Measurements from ENCODE around the gene WDR17.
A peak's percentile ranks its signal among the peaks of the same experiment; 100 is the strongest.

Gene WDR17
- total RNA-seq: 0.68 to 9.8 (median 3.8) reads per million in 17 experiments

DNA sequence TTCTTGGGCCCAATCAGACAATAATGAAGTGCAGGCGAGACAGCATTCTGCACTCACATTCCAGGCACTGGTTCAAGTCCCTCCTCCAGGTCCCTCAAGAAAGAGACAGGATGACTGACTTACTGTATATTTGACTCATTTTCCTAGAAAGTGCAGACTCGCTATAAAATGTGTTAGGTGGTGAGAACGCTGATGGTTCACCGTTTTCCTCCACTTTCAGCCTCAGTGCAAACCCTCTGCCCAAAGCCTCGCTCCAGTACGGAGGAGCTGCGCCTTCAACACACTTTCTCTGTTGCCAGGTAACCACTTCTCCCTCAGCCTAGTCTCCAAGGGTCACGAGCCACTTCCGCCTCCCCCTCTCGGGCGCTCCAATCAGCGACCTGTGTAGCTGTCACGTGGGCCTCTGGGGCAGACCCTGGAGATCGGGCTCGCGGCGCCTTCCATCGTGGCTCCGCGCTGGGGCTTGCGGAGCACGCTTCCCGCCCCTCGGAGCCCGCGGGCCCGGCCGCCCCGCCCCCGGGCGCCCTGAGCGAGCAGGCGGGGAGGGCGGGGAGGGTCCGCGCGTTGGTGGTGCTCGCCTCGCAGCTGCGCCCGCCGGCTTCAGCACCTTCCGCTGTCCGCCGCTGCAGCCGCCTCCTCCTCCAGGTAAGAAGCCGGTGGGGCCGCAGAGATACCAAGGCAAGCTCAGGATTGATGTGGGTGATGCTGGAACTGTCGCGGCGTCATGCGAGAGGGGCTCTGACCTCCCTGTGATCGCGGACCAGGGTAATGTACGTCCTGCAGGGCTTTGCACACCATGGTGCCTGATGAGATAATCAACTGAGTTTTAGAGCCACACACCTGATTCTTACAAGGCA, at the start of gene WDR17:
WDR17 (plus strand) TSS at position 407 of the 857 bp plus-strand sequence. CDS start 45,740 bp downstream, outside the sequence.
- DNase-seq: peak; percentile 87 to 93 (median 93)

DNA sequence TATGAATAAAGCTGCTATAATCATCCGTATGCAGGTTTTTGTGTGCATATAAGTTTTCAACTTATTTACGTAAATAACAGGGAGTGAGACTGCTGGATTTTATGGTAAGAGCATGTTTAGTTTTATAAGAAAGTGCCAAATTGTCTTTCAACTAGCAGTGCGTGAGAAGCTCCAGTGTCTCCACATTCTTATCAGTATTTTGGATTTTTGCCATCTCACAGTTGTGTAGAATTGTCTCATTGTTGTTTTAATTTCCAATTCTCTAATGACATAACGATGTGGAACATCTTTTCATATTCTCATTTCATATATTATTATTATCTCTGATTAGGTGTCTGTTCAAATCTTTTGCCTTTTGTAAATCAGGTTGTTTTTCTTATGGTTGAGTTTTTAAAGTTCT, 49.0 kb upstream of the WDR17 start:
- DNase-seq: no peak

DNA sequence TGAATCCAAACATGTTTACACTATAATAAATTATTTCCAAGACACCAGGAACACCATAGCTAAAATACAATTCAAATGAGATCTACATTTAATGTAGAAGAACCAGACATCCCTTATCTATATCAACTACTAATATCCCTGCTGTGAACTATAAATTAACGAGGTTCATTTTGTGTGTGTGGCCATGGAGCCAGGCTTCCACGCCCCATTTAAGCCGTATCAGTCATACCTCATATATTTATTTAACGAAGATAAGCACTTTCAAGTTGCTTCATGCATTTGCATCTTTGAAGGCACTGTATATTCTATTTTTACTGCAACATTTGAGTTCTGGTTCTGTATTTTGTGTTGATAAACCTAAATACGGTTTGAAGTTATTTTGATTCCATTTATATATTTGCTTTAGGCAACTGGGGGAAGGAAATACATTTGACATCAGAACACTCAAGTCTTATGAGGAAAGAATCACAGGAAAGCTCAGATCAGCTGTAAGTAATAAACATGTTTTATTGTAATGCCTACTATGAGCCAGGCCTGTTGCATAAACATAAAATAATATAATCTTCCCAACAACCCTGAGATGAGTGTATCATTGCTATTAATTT, 45.1 kb upstream of the WDR17 start:
- DNase-seq: no peak

DNA sequence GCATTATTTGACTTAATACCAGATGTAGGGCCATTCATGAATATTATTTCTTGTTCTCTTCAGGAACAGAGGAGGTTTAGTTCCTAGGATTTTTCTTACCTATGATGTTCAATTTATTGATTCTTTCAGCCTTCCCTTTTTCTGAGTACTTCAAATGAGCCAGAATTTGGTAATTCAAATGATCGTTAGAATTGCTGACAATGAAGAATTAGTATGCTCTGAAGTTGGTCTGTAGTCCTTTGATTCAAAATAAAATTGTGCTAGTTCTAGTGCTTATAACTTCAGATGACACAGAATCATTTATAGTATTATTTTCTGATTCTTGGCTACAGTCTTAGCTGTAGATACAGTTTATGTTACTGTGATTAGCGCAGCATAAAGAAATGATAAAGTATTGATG, 35.2 kb upstream of the WDR17 start:
- DNase-seq: no peak

DNA sequence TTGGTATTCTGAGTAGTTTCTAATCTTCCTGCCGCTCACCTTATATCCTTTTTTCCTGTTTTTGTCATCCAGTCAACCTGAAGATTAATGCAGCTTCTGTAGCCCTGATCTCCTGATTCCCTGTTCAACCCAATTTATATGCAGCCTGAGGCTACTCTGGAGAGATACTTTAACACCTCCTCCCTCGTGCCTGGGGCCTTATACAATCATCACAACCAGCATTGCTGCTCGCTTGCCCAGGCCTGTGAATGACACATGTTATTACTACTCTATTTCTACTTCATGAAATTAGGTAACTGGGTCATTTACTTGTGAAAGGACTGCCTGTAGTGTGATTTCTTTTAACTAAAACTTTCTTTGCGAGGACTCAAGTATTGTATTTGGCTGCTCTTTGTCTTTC, 33.7 kb upstream of the WDR17 start:
- DNase-seq: no peak

DNA sequence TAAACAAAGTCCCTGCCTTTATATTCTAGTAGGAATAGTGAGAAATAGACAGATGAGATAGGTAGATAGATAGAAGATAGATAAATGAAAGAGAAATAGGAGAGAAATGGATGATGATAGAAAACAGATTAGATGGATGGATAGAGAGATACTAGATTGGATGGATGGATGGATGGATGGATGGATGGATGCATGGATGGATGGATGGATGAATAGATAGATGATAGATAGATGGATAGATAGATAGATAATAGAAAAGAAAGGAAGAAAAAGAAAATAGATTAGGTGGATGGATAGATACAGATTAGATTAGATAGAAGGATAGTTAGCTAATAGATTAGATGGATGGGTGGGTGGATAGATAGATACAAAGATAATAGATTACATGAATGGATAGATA, 33.2 kb upstream of the WDR17 start:
- DNase-seq: no peak

DNA sequence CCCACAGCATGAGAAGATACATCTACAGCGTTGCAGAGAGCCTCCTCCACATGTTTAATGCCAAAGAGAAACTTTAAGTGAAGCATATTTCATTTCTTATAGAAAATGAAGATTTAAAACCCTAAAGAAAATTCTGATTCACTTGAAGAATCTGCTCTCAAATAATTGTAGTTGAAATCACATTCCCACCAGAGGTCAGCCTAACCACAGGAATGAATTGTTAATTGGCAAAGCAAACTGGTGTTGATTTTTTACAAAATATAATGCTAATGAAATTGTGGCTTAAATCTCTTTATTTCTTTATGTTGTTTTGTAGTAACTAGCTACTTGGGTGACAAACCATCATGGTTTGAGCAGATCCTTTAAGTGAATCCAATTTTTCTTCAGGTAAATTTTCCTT, 31.1 kb upstream of the WDR17 start:
- DNase-seq: peak; percentile 37 to 68 (median 56)

DNA sequence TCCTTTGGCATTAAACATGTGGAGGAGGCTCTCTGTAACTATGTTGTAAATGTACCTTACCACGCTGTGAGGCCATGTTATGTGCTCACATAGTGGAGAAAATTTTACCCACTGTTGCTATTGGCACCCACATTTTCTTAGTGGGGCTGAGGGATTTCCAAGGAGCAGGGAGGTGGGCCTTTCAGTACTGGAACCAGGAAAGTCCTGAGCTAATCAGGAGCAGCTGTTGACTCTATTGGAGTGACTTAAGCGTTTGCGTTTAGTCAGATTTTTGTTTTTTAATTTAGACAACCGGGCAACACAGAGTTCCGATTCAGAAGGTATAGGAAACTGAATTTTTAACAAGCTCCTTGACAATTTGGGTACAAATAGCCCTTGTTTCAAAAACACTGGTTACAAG, 30.7 kb upstream of the WDR17 start:
- DNase-seq: no peak

DNA sequence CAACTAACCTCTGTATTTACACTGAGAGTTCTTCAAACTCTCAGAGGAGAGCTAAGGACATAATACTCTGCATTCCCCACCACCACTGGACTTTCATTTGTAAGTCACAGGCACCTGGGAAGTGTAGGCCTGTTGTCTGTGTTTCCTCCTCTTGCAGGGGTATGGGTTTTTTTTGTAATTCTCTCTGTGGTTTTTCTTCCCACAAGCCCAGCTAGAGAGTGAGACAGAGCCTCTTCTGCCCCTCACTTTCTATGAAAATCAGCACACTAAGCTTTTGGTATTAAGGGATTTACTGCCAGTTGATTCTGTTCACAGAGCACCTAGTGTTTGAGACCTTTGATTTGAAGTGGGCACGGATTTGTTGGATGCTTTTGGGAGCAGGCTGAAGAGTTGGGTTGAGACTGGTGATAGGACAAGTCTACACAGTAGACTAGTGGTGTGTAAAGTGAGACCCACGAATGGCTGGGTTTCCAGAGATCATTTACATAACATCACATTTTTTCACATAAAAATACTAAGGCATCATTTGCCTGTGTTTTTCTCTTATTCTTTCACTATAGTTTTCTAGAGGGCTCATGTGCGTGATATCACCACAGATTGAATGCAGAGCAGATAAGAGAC, 28.9 kb upstream of the WDR17 start:
- DNase-seq: no peak

DNA sequence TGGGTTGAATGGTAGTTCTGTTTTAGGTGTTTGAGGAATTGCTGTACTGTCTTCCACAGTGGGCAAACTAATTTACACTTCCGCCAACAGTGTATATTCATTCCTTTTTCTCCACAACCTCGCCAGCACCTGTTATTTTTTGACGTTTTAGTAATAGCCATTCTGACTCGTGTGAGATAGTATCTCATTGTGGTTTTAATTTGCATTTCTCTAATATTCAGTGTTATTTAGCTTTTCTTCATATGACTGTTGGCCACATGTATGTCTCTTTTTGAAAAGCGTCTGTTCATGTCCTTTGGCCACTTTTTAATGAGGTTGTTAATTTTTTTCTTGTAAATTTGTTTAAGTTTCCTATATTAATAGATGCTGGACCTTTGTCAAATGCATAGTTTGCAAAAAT, 26.9 kb upstream of the WDR17 start:
- no peak for DNase-seq

DNA sequence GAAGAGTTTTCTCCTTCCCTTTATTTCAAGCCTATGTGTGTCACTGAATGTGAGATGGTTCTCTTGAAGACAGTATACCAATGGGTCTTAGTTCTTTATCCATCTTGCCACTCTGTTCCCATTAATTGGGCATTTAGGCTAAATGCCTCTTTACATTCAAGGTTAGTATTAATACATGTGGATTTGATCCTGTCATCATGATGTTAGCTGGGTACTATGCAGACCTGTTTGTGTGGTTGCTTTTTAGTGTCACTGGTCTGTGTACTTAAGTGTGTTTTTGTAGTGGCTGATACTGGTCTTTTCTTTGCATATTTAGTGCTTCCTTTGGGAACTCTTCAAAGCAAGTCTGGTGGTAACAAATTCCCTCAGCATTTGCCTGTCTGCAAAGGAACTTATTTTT, 23.4 kb upstream of the WDR17 start:
- DNase-seq: no peak

DNA sequence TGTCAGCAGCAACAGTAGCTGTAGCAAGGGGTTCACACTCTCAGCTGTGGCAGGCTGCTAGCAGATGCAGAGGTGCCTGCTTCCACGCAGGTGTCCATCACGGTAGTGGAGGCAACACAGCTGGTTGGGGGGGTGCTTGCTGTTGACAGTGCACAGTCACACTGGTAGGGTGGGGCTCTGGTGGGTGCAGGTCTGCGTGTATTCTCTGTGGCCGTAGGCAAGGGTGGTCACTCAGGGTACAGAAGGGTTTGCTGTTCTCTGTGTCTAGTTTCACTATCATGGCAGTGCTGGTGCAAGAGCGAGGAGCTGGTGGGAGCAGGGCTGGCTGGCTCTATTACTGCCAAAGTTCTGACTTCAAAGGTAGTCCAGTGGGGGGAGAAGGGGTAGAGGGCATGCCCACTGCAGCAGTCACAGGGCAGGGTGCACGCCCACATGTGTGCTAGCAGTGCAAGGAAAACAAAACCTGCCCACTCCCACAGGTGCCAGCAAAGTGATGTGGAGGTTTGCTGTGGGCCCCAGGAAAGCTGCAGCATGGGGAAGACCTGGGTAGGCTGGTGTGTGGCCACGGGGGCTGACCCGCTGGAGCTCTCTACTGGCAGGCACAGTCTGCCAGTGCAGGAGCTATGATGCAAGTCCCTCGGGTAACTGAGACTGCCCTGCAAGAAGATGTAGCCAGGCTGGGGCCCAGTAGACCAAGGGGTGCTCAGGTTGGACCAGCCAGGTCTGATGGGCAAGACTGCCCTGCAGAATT, 21.6 kb upstream of the WDR17 start:
- DNase-seq: no peak

DNA sequence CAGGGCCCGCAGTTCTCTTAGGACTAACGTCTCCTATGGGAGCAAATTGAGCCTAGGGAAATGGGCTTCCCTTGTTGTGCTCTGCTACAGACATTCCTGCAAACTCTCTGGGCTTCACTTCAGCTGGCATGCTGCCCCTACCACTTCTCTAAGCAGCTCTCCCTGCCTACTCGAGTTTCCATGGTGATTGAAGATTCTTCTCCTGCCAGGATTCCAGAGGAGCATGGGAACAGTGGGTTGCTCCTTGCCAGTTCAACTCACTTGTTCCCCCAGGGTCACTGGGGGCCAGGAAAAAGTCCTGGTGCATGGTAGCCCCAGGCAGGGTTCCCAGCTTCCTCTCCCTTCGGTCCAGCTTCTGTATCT, 21.1 kb upstream of the WDR17 start:
- no peak for DNase-seq

DNA sequence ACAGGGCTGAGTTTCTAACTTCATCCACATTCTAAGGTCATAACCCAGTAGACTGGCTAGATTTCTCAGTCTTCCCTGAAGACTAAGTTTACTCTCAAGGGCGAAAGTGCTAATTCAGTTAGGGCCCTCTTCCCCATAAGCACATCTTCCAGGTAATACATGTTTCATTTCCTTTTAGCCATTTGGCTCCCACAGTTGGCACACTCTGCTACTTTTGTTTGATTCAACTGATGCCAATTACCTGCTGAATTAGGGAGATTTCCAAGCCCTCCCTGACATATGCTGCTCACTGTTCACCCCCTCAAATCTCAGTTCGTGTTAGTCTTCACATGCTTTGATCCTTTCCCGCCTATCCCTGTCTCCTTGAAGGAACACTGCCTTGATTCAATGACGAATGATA, 17.0 kb upstream of the WDR17 start:
- no peak for DNase-seq

DNA sequence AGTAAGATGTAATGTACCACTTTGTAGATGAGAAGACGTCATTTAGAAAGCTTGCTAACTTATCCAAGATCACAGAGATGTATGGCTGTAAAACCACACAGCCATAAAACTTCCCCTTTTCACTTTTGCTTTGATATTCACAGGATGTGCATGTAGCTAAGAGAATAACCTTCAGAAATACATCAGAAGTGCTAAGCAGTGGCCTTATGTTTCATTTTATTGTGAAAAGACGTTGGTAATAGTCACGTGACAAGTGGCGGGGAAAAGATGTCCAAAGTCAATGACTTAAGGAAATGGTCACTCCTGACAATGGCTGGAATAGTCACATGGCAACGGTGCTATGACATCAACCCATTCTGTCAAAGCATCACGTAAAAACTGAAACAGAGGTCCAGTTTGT, 12.9 kb upstream of the WDR17 start:
- peak; percentile 2 to 34 (median 13) for DNase-seq

DNA sequence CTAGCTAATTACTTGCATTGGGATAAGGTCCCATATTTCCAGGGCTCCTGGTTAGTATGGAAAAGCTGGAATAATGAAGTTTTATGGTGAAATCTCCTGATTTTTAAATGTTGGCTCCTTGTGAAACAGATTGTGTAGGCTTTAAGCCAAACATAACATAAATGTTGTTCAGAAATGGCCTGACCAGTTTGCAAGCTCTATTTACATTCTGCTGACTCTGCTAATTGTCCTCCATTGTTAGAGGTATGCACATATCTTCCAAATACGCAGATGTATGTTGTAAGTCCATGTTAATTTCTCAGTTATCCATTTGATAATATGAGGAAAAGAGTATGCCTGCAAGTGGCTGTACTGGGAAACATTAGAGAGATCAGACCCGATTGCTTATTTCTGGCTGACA, 11.9 kb upstream of the WDR17 start:
- no peak for DNase-seq

DNA sequence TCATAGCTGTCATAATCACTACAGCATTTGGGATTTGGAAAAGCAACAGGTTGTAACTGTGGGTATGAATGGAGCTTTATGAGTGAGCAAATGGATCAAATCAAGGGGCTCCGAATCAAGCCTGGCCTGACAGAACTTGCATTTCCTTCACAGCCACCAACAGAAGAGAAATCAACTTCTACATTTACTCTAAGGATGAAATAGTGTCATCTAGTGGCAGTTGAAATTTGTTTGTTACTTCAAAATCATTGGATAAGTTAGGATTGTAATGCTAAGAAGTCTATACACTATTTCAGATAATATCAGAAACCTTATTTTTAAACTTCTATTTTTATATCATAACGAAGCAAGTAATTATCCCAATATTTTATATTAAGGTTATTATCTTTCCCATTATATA, 10.7 kb upstream of the WDR17 start:
- DNase-seq: peak in 2 of 4 experiments; percentile 14 to 27

DNA sequence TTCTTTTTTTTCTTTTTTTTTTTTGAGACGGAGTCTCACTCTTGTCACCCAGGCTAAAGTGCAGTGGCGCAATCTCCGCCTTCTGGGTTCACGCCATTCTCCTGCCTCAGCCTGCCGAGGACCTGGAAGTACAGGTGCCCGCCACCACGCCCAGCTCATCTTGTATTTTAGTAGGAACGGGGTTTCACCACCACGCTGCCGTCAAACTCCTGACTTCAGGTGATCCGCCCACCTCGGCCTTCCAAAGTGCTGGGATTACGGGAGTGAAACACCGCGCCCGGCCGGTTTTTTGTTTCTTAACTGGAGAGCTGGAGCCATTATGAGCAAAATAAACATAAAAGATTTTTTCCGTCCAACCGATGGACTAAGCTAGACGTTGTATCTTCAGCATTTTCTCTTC, 1.9 kb upstream of the WDR17 start:
- DNase-seq: no peak

DNA sequence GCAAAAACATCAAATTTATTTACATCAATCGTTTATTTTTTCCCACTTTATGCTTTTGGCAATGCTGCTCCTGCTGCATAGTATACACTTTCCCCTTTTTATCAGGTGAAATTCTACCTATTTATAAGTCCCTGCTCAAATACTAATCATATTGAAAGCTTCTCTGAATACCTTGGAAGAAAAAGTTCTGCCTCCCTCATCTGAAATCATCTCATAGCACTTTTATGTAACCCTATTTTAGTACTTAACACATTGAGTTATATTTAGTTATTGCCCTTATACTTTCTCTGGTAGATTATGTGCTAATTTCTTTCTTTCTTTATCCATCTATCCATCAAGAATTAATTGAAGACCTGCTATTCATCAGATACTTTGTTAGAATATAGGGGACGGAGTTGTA, 1.1 kb upstream of the WDR17 start:
- no peak for DNase-seq

DNA sequence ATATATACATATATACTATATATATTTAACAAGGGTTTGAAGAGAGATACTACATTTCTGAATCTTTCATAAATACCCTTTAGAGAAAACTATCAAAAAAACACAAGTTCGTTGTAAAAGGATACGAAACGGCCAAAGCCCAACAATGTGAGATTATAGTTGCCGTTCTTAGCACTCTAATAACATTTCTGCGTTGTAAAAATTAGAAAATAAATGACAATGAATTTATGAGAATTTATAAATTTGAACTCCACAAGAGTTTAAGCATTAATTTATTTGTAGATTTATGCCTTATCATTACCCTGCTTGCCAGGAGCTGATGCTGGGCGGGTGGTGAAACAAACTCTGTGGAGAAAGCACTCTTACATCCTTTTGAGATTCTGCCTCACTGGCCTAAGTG, 1.1 kb downstream of the WDR17 start:
- DNase-seq: no peak

DNA sequence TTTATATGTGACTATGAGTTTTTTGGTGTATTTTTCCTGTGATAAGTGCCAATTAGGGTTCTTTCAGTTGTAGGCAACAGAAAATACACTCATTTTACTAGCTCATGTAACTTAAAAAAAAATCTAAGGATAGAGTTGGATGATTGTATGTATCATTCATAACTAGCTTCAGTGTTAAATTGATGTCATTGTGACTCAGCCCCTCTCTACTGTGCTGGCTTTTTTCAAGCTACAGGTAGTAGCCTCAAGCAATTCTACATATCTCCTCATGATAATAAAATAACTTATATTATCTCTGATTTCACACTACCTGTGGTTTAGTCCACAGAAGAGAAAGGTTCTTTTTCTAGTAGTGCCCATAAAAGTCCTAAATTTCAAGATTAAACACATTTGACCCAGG, 11.9 kb downstream of the WDR17 start:
- no peak for DNase-seq

DNA sequence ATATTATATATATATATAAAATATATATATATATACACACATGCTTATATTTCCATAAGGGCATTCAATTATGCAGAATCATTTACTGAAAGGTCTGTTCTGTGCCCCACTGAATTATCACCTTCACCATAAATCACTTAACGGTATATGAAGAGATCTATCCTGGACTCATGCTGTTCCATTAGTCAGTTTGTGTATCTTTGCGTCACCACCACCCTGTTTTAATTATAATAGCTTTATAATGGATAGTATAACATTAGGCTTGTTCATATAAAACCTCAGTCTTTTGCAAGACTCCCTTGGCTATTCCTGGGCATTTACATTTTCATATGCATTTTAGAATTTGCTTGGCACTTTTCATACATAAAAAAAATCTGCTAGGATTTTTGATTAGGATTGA, 19.1 kb downstream of the WDR17 start:
- DNase-seq: no peak

DNA sequence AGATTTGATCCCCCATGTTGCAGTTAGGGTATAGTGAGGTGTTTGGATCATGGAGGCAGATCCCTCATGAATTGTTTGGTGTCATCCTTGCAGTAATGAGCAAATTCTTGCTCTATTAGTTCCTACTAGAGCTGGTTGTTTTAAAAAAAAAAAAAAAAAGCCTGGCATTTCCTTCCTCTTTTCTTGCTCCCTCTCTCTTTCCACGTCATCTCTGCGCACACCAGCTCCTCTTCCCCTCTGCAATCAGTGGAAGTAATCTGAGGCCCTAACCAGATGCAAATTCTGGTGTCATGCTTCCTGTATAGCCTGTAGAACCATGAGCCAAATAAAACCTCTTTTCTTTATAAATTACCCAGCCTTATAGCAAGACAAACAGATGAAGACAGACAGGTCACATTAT, 24.5 kb downstream of the WDR17 start:
- DNase-seq: peak; percentile 76 to 88 (median 81)

Measured in suppressor macrophage (primary cell).